ENCODE results near the gene EPPIN. TPM values are rescaled to one million over a fixed set of nuclear protein-coding genes. Genes with fewer than 3 reads are reported as not detected.

EPPIN gene
- total RNA-seq, 1 experiment from 2014 or later: not detected

Other genes starting within 250 kb of the EPPIN start
- gene RBPJL, start 240.6 kb downstream of the EPPIN start, total RNA-seq (2014; rRNA removed; shearing (Covaris generic)): not detected in 2 replicates
- gene MATN4, start 239.1 kb downstream of the EPPIN start, total RNA-seq (2014; rRNA removed; shearing (Covaris generic)): 0.10 TPM in 1 of 2 replicates, not detected in the other
- 88.2 and 103 TPM in 2 replicates for gene SDC4, start 199.0 kb downstream of the EPPIN start, total RNA-seq (2014; rRNA removed; shearing (Covaris generic))
- 29.2 and 33.7 TPM in 2 replicates for gene SYS1, start 184.2 kb downstream of the EPPIN start, total RNA-seq (2014; rRNA removed; shearing (Covaris generic))
- not detected in 2 replicates for gene TP53TG5, start 169.1 kb downstream of the EPPIN start, total RNA-seq (2014; rRNA removed; shearing (Covaris generic))
- gene DBNDD2, start 139.1 kb downstream of the EPPIN start, total RNA-seq (2014; rRNA removed; shearing (Covaris generic)): 10.1 and 12.5 TPM in 2 replicates
- gene PIGT, start 131.3 kb downstream of the EPPIN start, total RNA-seq (2014; rRNA removed; shearing (Covaris generic)): 196 and 220 TPM in 2 replicates
- gene WFDC2, start 77.6 kb downstream of the EPPIN start, total RNA-seq (2014; rRNA removed; shearing (Covaris generic)): 0.78 TPM in 1 of 2 replicates, not detected in the other
- not detected in 2 replicates for gene SPINT3, start 31.8 kb downstream of the EPPIN start, total RNA-seq (2014; rRNA removed; shearing (Covaris generic))
- not detected in 2 replicates for gene WFDC6, start 7.9 kb downstream of the EPPIN start, total RNA-seq (2014; rRNA removed; shearing (Covaris generic))
- not detected in 2 replicates for gene WFDC8, start 31.9 kb upstream of the EPPIN start, total RNA-seq (2014; rRNA removed; shearing (Covaris generic))
- not detected in 2 replicates for gene WFDC10A, start 82.3 kb upstream of the EPPIN start, total RNA-seq (2014; rRNA removed; shearing (Covaris generic))
- not detected in 2 replicates for gene WFDC9, start 83.9 kb upstream of the EPPIN start, total RNA-seq (2014; rRNA removed; shearing (Covaris generic))
- gene WFDC11, start 122.8 kb upstream of the EPPIN start, total RNA-seq (2014; rRNA removed; shearing (Covaris generic)): not detected in 2 replicates
- gene WFDC13, start 154.6 kb upstream of the EPPIN start, total RNA-seq (2014; rRNA removed; shearing (Covaris generic)): not detected in 2 replicates
- gene WFDC10B, start 157.6 kb upstream of the EPPIN start, total RNA-seq (2014; rRNA removed; shearing (Covaris generic)): 0.88 and 3.5 TPM in 2 replicates
- not detected in 2 replicates for gene SPINT4, start 174.9 kb upstream of the EPPIN start, total RNA-seq (2014; rRNA removed; shearing (Covaris generic))
- gene WFDC3, start 244.5 kb upstream of the EPPIN start, total RNA-seq (2014; rRNA removed; shearing (Covaris generic)): 3.6 and 8.8 TPM in 2 replicates
- 44.1 and 51.4 TPM in 2 replicates for gene DNTTIP1, start 244.6 kb upstream of the EPPIN start, total RNA-seq (2014; rRNA removed; shearing (Covaris generic))

Data from RPMI7951 (cell line).